HEK293 (cell line): ENCODE data around the gene SIGLEC8.
"Not testable (repeated sequence)": the region's sequence is repeated elsewhere in the genome, so short reads cannot be mapped to it uniquely, and the experiment has no call there.

Source experiments
- CTCF ChIA-PET: fragments of 350-600 bp; formaldehyde crosslinking; extraction: SDS; loops from one replicate; lab custom pipeline; 2021; ENCODE audit warnings: antibody characterized with exemption; lab: Yijun Ruan, JAX
- POLR2A ChIA-PET: fragments of 300-600 bp; formaldehyde crosslinking; extraction: SDS; loops from one replicate; lab custom pipeline; 2020; ENCODE audit warnings: antibody characterized with exemption, inconsistent platforms; lab: Yijun Ruan, JAX
- H3K27ac ChIP-seq: fragments of 200-500 bp; sonication (Bioruptor generic); 2 replicates; pipeline ENCODE4 v1.5.1; 2014; ENCODE audit warnings: low read depth, low read length, control low read depth, inconsistent platforms; ENCODE audit errors: extremely low read depth
- H3K36me3 ChIP-seq, 2 experiments: fragments of 200-500 bp in 1 of 2; sonication (Bioruptor generic) in 1 of 2; 1 replicate in 1 of 2; 2 replicates in 1 of 2; pipeline ENCODE4 v1.5.1; 2014 to 2017; ENCODE audit warnings: inconsistent platforms in 2 of 2, low read length in 2 of 2; ENCODE audit not compliant: control insufficient read depth in 2 of 2, insufficient read depth in 1 of 2
- H3K4me1 ChIP-seq: fragments of 200-500 bp; sonication (Bioruptor generic); 2 replicates; pipeline ENCODE4 v1.5.1; 2014; ENCODE audit warnings: mild to moderate bottlenecking, low read length, inconsistent platforms; ENCODE audit not compliant: control insufficient read depth, insufficient read depth
- H3K4me3 ChIP-seq: 2 replicates; pipeline ENCODE4 v1.5.1; 2011; ENCODE audit warnings: low read depth, mild to moderate bottlenecking, control low read depth, low read length, moderate library complexity
- H3K9me3 ChIP-seq: fragments of 200-500 bp; sonication (Bioruptor generic); 2 replicates; pipeline ENCODE4 v1.5.1; 2014; ENCODE audit warnings: low read depth, low read length, inconsistent platforms; ENCODE audit not compliant: control insufficient read depth, insufficient read depth
- KLF16 ChIP-seq: fragments of 450-650 bp; formaldehyde crosslinking; IDR thresholded peaks from 2 replicates; pipeline ENCODE4 v1.5.1; 2017; ENCODE audit warnings: missing biosample characterization, missing genetic modification characterization
- MEIS1 ChIP-seq: sonication (generic); formaldehyde crosslinking; IDR thresholded peaks from 2 replicates; pipeline ENCODE4 v1.8.1; 2022; ENCODE audit warnings: missing genetic modification reagents, mild to moderate bottlenecking, borderline replicate concordance
- SETDB1 ChIP-seq: IDR thresholded peaks from one replicate; pipeline ENCODE4 v1.6.1; 2017; ENCODE audit warnings: mild to moderate bottlenecking, low read length, moderate library complexity, mixed read lengths; ENCODE audit not compliant: insufficient read length
- ZBTB20 ChIP-seq: fragments of 450-650 bp; formaldehyde crosslinking; IDR thresholded peaks from 2 replicates; pipeline ENCODE4 v1.5.1; 2016; ENCODE audit warnings: missing biosample characterization, missing genetic modification characterization
- ZFHX2 ChIP-seq: fragments of 450-650 bp; formaldehyde crosslinking; conservative IDR thresholded peaks from 2 replicates; pipeline ENCODE4 v1.5.1; 2016; ENCODE audit warnings: missing biosample characterization, missing genetic modification characterization
- ZFP37 ChIP-seq: fragments of 450-650 bp; formaldehyde crosslinking; IDR thresholded peaks from 2 replicates; pipeline ENCODE4 v1.5.1; 2016; ENCODE audit warnings: missing biosample characterization, missing genetic modification characterization
- ZIC2 ChIP-seq: fragments of 450-650 bp; formaldehyde crosslinking; IDR thresholded peaks from 2 replicates; pipeline ENCODE4 v1.5.1; 2016; ENCODE audit warnings: missing biosample characterization, missing genetic modification characterization
- ZNF157 ChIP-seq: fragments of 450-650 bp; formaldehyde crosslinking; IDR thresholded peaks from 2 replicates; pipeline ENCODE4 v1.5.1; 2016; ENCODE audit warnings: missing biosample characterization, missing genetic modification characterization
- ZNF394 ChIP-seq: fragments of 450-650 bp; formaldehyde crosslinking; IDR thresholded peaks from 2 replicates; pipeline ENCODE4 v1.5.1; 2016; ENCODE audit warnings: missing biosample characterization, missing genetic modification characterization, mild to moderate bottlenecking, moderate library complexity, borderline replicate concordance
- ZNF423 ChIP-seq: fragments of 450-650 bp; formaldehyde crosslinking; IDR thresholded peaks from 2 replicates; pipeline ENCODE4 v1.5.1; 2016; ENCODE audit warnings: missing biosample characterization, missing genetic modification characterization
- ZNF596 ChIP-seq: fragments of 450-650 bp; IDR thresholded peaks from 2 replicates; pipeline ENCODE4 v1.5.0; 2018; ENCODE audit warnings: missing biosample characterization, mild to moderate bottlenecking, missing genetic modification characterization, moderate library complexity
- ZNF629 ChIP-seq: fragments of 450-650 bp; formaldehyde crosslinking; IDR thresholded peaks from 2 replicates; pipeline ENCODE4 v1.5.1; 2017; ENCODE audit warnings: missing biosample characterization, missing genetic modification characterization
- ZNF704 ChIP-seq: fragments of 450-650 bp; formaldehyde crosslinking; IDR thresholded peaks from 2 replicates; pipeline ENCODE4 v1.5.1; 2016; ENCODE audit warnings: missing biosample characterization, missing genetic modification characterization
- ZNF747 ChIP-seq: fragments of 450-650 bp; formaldehyde crosslinking; IDR thresholded peaks from 2 replicates; pipeline ENCODE4 v1.5.1; 2016; ENCODE audit warnings: missing biosample characterization, missing genetic modification characterization
- ZNF785 ChIP-seq: fragments of 450-650 bp; formaldehyde crosslinking; IDR thresholded peaks from 2 replicates; pipeline ENCODE4 v1.5.1; 2016; ENCODE audit warnings: missing biosample characterization, missing genetic modification characterization
- ZSCAN4 ChIP-seq: fragments of 450-650 bp; formaldehyde crosslinking; IDR thresholded peaks from 2 replicates; pipeline ENCODE4 v1.5.1; 2017; ENCODE audit warnings: missing biosample characterization, missing genetic modification characterization
- TF ChIP-seq, protein P1 (sequence below): fragments of 450-650 bp; formaldehyde crosslinking; optimal IDR thresholded peaks from 2 replicates; pipeline ENCODE3; 2016; ENCODE audit warnings: missing biosample characterization, mild to moderate bottlenecking, missing genetic modification characterization

The SIGLEC8 gene

GRCh38 chr19:51468545-51468920 is 10.3 kb upstream of the SIGLEC8 start:
- POLR2A ChIA-PET = no interaction called here
- TF ChIP-seq ZFP37 (tag by site-specific recombination) (no peak), ZNF423 (tag by site-specific recombination) (no peak), ZNF596 (tag by site-specific recombination) (no peak), ZIC2 (tag by site-specific recombination) (no peak), ZNF704 (tag by site-specific recombination) (no peak), ZNF785 (tag by site-specific recombination) (no peak), ZBTB20 (no peak), ZFHX2 (no peak), ZNF747 (no peak), SETDB1 (no peak)
- CTCF ChIA-PET = interaction anchor here (1.3 to 1.6 kb wide), 2 partner anchors 45 to 188 kb away, joined by 5 to 6 read pairs; no protein-coding TSS in a partner anchor
- H3K27ac ChIP-seq = no peak overlapping the region
- no peaks in the 10 kb centered on the region for H3K36me3 ChIP-seq
- no peaks in the 10 kb centered on the region for H3K4me1 ChIP-seq
- H3K4me3 ChIP-seq = no peak overlapping the region
- no peaks in the 10 kb centered on the region for H3K9me3 ChIP-seq

DNA sequence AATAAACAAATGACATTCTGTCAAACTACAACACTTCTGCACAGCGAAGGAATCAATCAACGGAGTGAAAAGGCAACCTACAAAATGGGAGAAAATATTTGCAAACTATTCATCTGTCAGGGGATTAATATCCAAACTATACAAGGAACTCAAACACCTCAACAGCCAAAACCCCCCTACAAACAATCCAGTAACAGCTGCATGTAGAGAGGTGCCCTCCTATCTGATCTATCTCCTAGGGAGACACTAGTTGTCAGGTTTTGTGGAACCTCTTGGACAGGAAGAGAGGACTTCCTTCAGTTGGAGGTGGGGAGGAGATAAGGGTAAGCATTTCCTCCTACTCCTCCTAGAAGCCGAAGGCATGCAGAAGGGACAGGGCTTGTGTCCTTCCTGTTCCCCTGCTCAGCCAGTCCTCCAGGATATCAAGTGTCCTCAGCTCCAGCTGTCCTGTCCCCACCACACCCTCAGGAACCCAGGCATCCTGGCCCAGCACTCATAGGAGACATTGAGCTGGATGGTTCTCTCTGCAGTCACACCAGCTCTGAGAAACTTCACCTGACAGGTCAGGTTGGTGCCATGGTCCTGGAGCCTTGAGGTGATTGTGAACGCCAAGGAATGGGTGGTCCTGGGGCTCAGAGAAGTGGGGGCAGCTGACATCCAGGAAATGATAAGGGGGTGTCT is 9.8 kb upstream of the SIGLEC8 start:
- no peaks in the 10 kb centered on the region for H3K9me3 ChIP-seq
- H3K4me3 ChIP-seq = no peak overlapping the region
- POLR2A ChIA-PET = no interaction called here
- CTCF ChIA-PET = interaction anchor here (0.6 to 1.6 kb wide), 5 partner anchors 46 to 190 kb away, joined by 3 to 7 read pairs (median 5); no protein-coding TSS in a partner anchor
- no peaks in the 10 kb centered on the region for H3K4me1 ChIP-seq
- H3K36me3 ChIP-seq = no peaks in the 10 kb centered on the region
- no peak for TF ChIP-seq ZSCAN4 (tag by site-specific recombination)
- TF ChIP-seq ZIC2 (tag by site-specific recombination) = no peak
- TF ChIP-seq KLF16 (tag by site-specific recombination) = no peak
- no peak for TF ChIP-seq ZNF157 (tag by site-specific recombination)
- TF ChIP-seq ZNF629 = no peak
- TF ChIP-seq ZNF394 (tag by site-specific recombination) = no peak
- TF ChIP-seq SETDB1 = no peak
- TF ChIP-seq, all 188 proteins: peak for 0
- no peak overlapping the region for H3K27ac ChIP-seq

DNA sequence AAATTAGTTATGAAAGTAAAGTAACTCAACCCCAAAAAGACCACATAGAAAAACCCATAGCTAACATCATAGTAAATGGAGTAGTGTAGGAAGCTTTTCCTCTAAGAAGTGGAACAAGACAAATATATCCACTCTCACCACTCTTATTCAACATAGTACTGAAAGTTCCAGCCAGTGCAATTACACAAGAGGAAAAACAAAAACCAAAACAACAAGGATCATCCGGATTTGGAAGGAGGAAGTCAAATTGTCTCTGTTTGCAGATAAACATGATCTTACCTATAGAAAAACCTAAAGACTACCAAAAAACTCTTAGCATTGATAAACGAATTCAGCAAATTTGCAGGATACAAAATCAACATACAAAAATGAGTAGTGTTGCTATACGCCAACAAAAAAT is 8.5 kb upstream of the SIGLEC8 start:
- Histone ChIP-seq H3K9me3 (no peaks in the 10 kb centered on the region), H3K36me3 (no peaks in the 10 kb centered on the region), H3K4me1 (no peaks in the 10 kb centered on the region), H3K4me3 (no peak overlapping the region), H3K27ac (no peak overlapping the region)
- CTCF ChIA-PET = interaction anchor here (1.2 to 1.6 kb wide), 2 partner anchors 187 to 190 kb away, joined by 3 to 7 read pairs; no protein-coding TSS in a partner anchor
- POLR2A ChIA-PET = no interaction called here
- TF ChIP-seq, protein P1, sequence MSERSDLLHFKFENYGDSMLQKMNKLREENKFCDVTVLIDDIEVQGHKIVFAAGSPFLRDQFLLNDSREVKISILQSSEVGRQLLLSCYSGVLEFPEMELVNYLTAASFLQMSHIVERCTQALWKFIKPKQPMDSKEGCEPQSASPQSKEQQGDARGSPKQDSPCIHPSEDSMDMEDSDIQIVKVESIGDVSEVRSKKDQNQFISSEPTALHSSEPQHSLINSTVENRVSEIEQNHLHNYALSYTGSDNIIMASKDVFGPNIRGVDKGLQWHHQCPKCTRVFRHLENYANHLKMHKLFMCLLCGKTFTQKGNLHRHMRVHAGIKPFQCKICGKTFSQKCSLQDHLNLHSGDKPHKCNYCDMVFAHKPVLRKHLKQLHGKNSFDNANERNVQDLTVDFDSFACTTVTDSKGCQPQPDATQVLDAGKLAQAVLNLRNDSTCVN = no peak
- no peak for TF ChIP-seq MEIS1 (CRISPR knock-in tag)

GRCh38 chr19:51463976-51464581 is 5.8 kb upstream of the SIGLEC8 start:
- H3K27ac ChIP-seq, POLR2A ChIA-PET, H3K9me3 ChIP-seq, CTCF ChIA-PET, H3K4me1 ChIP-seq, H3K4me3 ChIP-seq, H3K36me3 ChIP-seq: not testable (repeated sequence)
